ENCODE measurements around the gene AKAP14. TPM values are rescaled to one million over a fixed set of nuclear protein-coding genes. Genes with fewer than 3 reads are reported as not detected.

Gene AKAP14
- not detected for total RNA-seq (ENCODE audit: unreplicated experiment)
- long read RNA-seq = 0 reads

DNA sequence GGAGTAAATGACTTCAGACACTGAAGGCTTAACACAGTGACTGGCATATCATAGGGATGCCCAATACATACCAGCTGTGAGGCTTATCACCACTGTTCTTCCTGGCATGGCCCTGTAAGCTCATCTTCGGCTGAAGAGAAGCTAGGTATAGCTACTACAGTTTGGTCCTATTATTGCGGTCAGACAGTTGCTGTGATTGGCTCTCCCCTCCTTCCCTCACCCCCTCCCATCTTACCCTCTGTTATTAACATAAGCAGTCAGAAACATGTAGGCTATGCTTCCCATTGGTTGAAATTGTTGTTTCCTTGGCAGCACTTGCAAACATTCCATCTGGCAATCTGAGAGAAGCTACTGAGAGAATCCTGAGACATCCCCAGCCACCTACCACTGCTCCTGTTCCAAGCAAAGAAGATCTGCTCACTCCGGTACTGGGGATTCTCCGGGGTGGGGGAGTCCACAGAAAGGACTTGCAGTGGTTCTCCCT is at the start of gene AKAP14:
AKAP14 (plus strand) TSS at position 51 of the 484 bp plus-strand sequence. CDS start 7,331 bp downstream, outside the sequence.
- H3K27ac Mint-ChIP-seq (ENCODE audit: unreplicated experiment) = no peak within 1 kb of the TSS
- H3K4me1 Mint-ChIP-seq (ENCODE audit: low read depth, unreplicated experiment) = no peaks in the 10 kb centered on the region
- H3K4me3 Mint-ChIP-seq (ENCODE audit: unreplicated experiment) = no peak within 1 kb of the TSS
- no peaks in the 10 kb centered on the region for H3K36me3 Mint-ChIP-seq (ENCODE audit: unreplicated experiment)
- no peaks in the 10 kb centered on the region for H3K9me3 Mint-ChIP-seq (ENCODE audit: unreplicated experiment)
- TF ChIP-seq, protein P1, sequence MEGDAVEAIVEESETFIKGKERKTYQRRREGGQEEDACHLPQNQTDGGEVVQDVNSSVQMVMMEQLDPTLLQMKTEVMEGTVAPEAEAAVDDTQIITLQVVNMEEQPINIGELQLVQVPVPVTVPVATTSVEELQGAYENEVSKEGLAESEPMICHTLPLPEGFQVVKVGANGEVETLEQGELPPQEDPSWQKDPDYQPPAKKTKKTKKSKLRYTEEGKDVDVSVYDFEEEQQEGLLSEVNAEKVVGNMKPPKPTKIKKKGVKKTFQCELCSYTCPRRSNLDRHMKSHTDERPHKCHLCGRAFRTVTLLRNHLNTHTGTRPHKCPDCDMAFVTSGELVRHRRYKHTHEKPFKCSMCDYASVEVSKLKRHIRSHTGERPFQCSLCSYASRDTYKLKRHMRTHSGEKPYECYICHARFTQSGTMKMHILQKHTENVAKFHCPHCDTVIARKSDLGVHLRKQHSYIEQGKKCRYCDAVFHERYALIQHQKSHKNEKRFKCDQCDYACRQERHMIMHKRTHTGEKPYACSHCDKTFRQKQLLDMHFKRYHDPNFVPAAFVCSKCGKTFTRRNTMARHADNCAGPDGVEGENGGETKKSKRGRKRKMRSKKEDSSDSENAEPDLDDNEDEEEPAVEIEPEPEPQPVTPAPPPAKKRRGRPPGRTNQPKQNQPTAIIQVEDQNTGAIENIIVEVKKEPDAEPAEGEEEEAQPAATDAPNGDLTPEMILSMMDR (IDR thresholded peaks at IDR 0.05; ENCODE audit: partially characterized antibody, unreplicated experiment) = no peak
- no peak for DNase-seq
- peaks cover 3% of the 10 kb centered on the region for H3K27me3 Mint-ChIP-seq (ENCODE audit: unreplicated experiment)

- Mint-ChIP-seq H3K4me3 (ENCODE audit: unreplicated experiment) (peak within 1 kb of the TSS; percentile 99), H3K27ac (ENCODE audit: unreplicated experiment) (peak within 1 kb of the TSS; percentile 90), H3K27me3 (ENCODE audit: unreplicated experiment) (peaks cover 4% of the 10 kb centered on the region), H3K9me3 (ENCODE audit: unreplicated experiment) (peaks cover 1% of the 10 kb centered on the region), H3K4me1 (ENCODE audit: low read depth, unreplicated experiment) (peaks cover 2% of the 10 kb centered on the region), H3K36me3 (ENCODE audit: unreplicated experiment) (no peaks in the 10 kb centered on the region)
- DNase-seq = peak; percentile 92
- TF ChIP-seq, protein P1 (IDR thresholded peaks at IDR 0.05; ENCODE audit: partially characterized antibody, unreplicated experiment) = no peak
Observed at GRCh38 chrX:119852382-119853353, 43.0 kb upstream of the AKAP14 start, which contains the start of gene UPF3B. TSS of gene UPF3B (minus strand) at chrX:119852963. CDS start at chrX:119852928, 35 bp downstream.

GRCh38 chrX:119853444-119853843 is 42.2 kb upstream of the AKAP14 start:
- Mint-ChIP-seq H3K36me3 (ENCODE audit: unreplicated experiment) (no peaks in the 10 kb centered on the region), H3K4me1 (ENCODE audit: low read depth, unreplicated experiment) (peaks cover 2% of the 10 kb centered on the region), H3K9me3 (ENCODE audit: unreplicated experiment) (peaks cover 1% of the 10 kb centered on the region), H3K27me3 (ENCODE audit: unreplicated experiment) (peaks cover 4% of the 10 kb centered on the region), H3K4me3 (ENCODE audit: unreplicated experiment) (peak overlapping the region; percentile 99), H3K27ac (ENCODE audit: unreplicated experiment) (peak overlapping the region; percentile 90)
- DNase-seq = no peak
- TF ChIP-seq, protein P1 (IDR thresholded peaks at IDR 0.05; ENCODE audit: partially characterized antibody, unreplicated experiment) = no peak

GRCh38 chrX:119870626-119871131 is 25.0 kb upstream of the AKAP14 start:
- peak; percentile 23 for DNase-seq
- H3K27ac Mint-ChIP-seq (ENCODE audit: unreplicated experiment) = peak overlapping the region; percentile 99
- H3K4me1 Mint-ChIP-seq (ENCODE audit: low read depth, unreplicated experiment) = peaks cover 3% of the 10 kb centered on the region
- H3K36me3 Mint-ChIP-seq (ENCODE audit: unreplicated experiment) = no peaks in the 10 kb centered on the region
- peaks cover 5% of the 10 kb centered on the region for H3K27me3 Mint-ChIP-seq (ENCODE audit: unreplicated experiment)
- H3K9me3 Mint-ChIP-seq (ENCODE audit: unreplicated experiment) = peaks cover 9% of the 10 kb centered on the region
- TF ChIP-seq, protein P1 (IDR thresholded peaks at IDR 0.05; ENCODE audit: partially characterized antibody, unreplicated experiment) = no peak
- peak overlapping the region; percentile 99 for H3K4me3 Mint-ChIP-seq (ENCODE audit: unreplicated experiment)
